Nucleus accumbens (tissue), 56 donors: ENCODE data around the gene KRTAP1-4.
"Not testable (repeated sequence)": the region's sequence is repeated elsewhere in the genome, so short reads cannot be mapped to it uniquely, and the experiment has no call there.

Experiments used
- DNase-seq, 56 donors: peaks; one replicate each; lab custom pipeline; 2025; lab: John Stamatoyannopoulos, UW

The KRTAP1-4 gene

DNA sequence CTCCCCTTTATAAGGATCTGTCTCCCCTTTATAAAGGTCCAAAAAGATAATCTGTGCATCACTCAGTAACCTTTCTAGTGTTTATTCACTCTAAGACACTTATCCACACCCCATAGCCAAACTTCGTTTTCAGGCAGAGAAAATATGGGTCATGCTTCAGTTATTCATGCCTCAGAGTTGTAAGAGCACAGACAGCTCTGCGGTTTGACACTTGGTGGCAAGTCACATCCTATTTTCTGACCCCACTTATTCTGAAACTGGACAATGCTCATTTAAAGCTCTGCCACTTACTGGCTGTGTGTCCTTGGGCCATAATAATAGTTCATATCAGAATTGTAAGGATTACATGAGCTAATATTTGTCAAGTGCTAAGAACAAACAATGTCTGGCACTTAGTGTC, 19.1 kb upstream of the KRTAP1-4 start:
- no peak for DNase-seq

DNA sequence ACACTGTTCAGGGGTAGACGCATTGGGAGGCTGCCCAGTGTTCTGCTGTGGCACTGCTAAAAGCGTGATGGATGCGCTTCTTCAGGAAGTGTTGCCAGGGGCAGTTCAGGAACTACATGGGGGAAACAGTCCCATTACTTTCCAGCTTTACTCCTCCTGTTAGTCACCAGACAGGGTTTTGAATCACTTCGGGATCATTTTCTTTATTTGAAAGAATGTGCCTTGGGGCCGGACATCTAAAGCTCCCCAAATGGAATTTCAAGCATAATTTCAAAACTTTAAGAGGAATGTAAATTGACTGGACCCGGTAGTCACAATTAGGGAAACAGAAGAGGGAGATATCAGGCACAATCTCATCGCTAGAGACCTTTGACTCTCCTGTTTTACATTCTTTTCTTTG, 18.4 kb upstream of the KRTAP1-4 start:
- no peak for DNase-seq

DNA sequence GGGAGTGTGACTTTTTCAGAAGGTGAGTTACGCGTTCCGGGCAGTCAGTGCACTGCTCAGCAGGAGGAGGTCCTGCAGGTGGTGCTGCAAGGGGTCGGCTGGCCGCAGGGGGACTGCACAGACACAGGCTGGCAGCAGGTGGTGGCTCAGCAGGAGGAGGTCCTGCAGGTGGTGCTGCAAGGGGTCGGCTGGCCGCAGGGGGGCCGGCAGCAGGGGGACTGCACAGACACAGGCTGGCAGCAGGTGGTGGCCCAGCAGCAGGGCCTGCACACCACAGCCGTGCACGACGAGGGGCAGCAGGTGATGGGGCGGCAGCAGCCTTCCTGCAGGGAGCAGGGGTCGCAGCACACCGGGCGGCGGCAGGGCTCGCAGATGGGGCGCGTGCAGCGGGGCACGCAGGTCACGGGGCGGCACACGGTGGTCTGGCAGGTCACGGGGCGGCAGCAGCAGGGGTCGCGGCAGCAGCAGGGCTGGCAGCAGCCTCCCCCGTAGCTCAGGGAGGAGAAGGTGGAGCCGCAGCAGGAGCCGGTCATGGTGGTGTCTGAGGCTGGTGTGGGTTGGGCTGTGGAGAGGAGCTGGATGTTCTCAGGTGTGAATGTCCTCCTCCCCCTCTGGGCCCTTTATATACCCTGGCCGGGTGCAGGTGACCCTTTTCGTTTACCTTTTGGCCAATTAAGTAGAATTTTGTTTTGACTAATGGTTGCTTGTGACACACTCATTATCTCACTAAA, 16.9 kb upstream of the KRTAP1-4 start, which contains the start of gene KRTAP2-1:
KRTAP2-1 (minus strand) TSS at position 582 of the 731 bp plus-strand sequence; CDS start at position 533, 49 bp downstream.
- not testable (repeated sequence) for DNase-seq

DNA sequence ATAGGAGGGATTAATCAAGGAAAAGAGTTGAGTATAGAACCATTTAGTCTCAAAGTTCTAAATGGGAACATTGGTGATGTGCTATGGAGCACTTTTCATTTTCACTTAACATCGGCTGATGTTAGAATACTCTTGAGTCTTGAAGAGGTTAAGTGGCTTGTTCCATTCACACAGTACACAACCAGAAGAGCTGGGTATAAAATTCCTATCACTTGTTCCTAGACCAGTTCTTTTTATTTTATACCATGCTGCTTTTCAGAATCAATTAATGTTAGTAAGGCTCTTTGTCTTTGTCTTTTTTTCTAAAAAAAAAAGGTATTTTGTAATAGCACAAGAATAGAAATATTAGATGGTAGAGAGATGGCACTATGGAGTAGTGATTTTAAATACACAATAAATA, 13.0 kb upstream of the KRTAP1-4 start:
- no peak for DNase-seq

DNA sequence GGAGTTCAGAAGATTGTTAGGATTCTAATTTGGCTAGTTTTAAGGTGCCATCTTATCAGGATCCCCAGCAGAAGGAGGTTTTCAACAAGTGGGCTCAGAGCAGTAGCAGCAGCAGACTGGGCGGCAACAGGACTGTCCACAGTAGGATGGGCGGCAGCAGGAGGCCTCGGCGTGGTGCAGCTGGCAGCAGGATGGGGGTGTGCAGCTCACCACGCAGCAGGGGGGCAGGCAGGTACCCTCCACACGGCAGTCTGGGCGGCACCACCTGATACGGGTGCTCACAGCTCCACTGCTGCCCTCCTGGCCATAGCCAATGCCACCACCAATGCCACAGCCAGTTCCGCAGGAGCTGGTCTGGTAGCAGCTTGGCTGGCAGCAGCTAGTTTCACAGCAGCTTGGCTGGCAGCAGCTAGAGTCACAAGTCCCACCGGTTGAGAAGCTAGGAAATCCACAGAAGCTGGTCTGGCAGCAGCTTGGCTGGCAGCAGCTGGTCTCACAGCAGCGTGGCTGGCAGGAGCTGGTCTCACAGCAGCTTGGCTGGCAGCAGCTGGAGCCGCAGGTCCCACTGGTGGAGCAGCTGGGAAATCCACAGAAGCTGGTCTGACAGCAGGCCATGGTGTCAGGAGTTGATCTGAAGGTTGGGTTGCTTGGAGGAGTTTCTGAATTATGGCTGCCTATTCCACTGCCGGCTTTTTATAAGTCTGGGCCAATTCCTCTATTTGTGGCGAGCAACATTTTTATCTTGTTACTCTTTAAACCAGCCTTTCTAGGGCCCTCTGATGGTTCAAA, 11.0 kb upstream of the KRTAP1-4 start, which contains the start of gene KRTAP1-1:
KRTAP1-1 (minus strand) TSS at position 668 of the 789 bp plus-strand sequence; CDS start at position 615, 53 bp downstream.
- DNase-seq = peak in 3 of 56 donors; percentile 2 to 11 (median 7)

DNA sequence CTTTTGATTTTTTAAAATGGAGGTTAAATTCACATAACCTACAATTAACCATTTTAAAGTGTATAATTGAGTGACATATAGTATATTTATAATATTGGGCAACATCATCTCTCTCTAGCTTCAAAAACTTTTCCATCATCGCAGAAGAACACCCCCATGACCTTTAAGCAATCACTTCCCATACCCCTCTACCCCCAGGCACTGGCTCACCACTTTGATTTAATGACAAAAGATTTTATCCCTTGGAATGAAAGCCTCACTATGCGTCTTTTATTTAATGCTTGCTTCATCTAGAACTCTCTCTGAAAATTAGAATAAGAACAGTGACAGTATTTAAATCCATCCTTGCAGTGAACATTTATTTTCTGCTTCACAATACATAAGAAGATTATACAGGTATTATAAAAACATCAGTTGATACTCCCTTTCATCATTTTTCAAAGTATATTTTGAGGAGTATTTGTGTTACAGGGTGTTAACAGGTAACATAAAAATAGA, 7.9 kb upstream of the KRTAP1-4 start:
- no peak for DNase-seq

DNA sequence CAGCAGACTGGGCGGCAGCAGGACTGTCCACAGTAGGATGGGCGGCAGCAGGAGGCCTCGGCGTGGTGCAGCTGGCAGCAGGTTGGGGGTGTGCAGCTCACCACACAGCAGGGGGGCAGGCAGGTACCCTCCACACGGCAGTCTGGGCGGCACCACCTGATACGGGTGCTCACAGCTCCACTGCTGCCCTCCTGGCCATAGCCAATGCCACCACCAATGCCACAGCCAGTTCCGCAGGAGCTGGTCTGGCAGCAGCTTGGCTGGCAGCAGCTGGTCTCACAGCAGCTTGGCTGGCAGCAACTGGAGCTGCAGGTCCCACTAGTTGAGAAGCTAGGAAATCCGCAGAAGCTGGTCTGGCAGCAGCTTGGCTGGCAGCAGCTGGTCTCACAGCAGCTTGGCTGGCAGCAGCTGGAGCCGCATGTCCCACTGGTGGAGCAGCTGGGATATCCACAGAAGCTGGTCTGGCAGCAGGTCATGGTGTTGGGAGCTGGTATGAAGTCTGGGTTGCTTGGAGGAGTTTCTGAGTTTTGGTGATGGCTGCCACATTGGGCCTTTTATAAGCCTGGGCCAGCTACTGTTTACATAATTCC, 4.4 kb upstream of the KRTAP1-4 start, which contains the start of gene KRTAP1-3:
KRTAP1-3 (minus strand) TSS at position 529 of the 590 bp plus-strand sequence; CDS start at position 476, 53 bp downstream.
- not testable (repeated sequence) for DNase-seq

DNA sequence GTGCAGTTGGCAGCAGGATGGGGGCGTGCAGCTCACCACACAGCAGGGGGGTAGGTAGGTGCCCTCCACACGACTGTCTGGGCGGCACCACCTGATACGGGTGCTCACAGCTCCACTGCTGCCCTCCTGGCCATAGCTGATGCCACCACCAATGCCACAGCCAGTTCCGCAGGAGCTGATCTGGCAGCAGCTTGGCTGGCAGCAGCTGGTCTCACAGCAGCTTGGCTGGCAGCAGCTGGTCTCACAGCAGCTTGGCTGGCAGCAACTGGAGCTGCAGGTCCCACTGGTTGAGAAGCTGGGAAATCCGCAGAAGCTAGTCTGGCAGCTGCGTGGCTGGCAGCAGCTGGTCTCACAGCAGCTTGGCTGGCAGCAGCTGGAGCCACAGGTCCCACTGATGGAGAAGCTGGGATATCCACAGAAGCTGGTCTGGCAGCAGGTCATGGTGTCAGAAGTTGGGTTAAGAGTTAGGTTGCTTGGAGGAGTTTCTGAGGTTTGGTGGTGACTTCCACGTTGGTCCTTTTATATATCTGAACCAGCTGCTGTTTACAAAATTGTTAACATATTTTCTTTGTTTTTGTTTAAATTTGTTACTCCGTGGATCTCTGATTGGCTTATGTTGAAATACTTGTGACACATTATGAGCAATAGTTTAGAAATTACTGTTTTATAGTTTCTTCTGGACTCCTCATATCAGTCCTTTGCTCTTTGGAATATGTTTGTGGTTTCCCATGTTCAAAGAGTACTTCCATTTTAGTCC, 3.1 kb downstream of the KRTAP1-4 start, which contains the start of gene KRTAP1-5:
KRTAP1-5 (minus strand) TSS at position 494 of the 757 bp plus-strand sequence; CDS start at position 441, 53 bp downstream.
- no peak for DNase-seq

DNA sequence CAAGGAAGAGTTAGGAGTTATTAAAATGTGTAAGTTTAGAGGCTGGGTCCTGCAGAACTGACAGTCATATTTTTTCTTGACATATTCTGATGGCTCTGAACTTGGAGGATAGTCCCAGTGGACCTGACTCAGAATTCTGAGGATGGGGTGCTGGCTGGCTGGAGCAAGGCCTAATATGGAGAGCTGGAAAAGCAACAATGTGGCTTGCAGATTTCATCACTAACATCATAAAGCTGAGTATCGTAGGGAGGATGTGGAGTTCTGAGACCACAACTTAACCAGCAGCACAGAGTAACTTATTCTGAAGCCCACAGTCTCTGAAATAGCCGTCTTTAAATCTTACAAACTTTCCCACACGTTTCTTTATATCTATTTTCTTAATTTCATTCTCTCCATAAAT, 5.3 kb downstream of the KRTAP1-4 start:
- DNase-seq = no peak

DNA sequence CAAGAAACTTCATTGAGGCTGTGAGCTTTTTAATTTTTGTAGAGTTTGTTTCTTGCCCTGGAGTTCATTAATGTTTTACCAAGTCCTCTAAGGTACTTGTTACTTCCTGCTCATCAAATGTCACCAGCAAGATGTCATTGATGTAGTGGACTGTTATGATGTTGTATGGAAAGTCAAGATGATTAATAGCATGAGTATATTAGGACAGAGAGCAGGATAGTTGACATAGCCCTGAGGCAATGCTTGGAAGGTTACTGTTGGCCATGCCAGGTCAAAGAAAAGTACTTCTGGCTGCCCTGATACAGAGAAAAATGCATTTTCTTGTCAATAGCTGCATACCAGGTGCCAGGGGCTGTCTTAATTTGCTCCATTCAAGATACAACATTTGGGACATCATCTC, 9.7 kb downstream of the KRTAP1-4 start:
- DNase-seq = no peak

DNA sequence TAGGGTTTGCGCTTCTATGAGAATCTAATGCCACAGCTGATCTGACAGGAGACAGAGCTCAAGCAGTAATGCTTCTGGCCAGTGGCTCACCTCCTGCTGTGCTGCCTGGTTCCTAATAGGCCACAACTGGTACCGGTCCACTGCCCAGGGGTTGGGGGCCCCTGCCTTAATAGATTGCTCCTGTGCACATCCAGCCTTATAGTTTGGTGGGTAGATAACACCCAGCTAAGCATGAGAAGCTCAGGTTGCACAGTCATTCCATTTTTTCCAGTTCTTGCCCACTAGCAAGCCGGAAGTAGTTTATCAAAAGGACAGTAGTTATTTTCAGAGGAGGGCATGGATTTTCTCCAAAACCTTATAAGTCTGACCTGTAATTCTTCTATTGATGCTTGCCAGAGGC, 10.6 kb downstream of the KRTAP1-4 start:
- no peak for DNase-seq

DNA sequence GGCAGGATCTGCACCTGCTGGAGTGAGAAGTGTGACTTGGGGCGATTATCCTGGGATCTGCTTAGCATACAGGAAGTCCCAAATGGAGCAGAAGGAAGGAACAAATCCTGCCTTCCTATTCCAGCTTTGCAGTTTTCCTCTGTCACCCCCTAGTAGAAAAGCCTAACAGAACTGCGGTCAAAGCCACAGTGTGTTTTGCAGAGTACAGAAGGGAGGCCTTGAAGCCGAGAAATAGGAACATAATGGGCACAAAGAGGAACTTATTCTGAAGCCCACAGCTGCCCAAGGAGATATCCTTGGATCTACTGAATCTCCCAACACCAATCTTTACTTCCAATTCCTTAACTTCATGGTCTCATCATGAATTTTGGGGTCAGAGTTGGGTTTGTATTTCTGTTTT, 11.5 kb downstream of the KRTAP1-4 start:
- DNase-seq = no peak

DNA sequence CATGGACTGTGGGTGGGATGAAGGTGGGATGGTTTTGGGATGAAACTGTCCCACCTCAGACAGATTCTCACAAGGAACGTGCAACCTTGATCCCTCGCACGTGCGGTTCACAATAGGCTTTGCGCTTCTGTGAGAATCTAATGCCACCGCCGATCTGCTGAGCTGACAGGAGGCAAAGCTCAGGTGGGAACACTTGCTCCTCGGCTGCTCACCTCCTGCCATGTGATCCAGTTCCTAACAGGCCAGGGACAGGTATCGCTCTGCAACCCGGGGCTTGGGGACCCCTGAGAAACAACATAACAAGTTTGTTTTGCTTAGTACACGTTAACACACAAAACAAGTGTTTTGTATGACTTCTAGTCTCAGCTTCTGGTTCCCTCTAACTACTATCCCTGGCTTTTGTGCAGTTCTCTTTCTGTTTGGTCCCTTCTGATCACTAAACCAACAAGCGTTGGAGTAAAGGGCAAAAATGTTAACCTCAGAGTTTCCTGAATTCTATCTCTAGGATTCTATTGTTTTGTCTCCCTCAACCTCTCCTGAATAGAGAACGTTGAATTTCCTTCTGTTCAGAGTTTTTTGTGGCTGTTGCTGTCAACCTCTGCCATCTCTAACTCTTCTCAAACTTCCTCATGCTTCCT, 13.3 kb downstream of the KRTAP1-4 start:
- no peak for DNase-seq

DNA sequence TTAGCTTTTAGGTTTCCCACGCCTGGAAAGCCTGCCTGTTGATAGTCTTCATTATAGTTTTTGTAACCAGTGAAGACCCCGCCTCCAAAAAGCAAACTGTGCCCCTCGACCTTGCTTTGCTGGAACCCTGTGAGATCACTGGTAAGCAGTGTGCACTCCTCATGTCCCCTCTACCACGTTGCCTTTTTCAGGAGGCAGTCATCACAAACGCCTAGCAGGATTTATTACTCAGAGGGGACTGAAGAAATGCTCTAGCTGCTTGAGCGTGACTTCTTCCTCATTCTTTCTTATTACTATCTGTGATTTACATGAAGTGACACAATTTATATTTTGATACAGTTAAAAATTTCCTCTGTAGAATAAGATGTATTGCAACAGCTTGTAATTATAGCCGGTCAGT, 14.5 kb downstream of the KRTAP1-4 start:
- DNase-seq = no peak

DNA sequence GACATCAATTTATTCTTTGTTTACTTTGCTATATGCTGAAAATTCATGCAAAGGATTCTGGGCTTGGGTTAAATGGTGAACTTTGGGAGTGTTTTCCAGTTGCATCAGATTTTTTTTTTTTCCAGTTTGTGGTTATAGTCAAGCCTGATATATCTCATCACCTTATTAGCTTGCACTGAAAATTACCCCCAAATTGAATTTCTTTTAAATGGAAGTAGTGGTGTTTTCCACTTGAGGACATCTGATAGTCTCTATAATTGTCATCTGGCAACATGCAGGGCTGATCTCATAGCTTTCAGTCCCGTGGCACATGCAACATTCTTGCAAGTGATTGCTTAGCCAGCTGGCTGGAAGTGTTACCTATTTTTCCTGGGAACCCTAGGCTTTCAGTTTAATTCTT, 16.4 kb downstream of the KRTAP1-4 start:
- DNase-seq = no peak

DNA sequence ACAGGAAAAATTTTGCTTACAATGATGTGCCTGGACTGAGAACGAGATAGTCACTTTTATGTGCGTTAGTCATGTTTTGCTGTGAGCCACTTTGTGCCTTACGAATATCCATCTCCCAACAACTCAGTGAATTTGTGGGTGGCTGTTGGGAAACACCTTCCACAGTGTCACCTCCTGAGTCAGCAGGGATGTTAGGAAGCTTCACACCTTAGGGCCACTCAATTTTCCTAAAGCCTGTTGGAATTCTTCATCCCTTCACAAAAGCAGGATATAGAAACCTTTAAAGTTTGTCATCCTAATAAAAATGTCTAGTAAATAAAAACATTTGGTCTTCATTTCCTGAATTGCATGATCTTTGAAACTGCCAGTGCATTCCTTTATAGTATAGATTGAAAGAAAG, 16.8 kb downstream of the KRTAP1-4 start:
- DNase-seq = no peak

DNA sequence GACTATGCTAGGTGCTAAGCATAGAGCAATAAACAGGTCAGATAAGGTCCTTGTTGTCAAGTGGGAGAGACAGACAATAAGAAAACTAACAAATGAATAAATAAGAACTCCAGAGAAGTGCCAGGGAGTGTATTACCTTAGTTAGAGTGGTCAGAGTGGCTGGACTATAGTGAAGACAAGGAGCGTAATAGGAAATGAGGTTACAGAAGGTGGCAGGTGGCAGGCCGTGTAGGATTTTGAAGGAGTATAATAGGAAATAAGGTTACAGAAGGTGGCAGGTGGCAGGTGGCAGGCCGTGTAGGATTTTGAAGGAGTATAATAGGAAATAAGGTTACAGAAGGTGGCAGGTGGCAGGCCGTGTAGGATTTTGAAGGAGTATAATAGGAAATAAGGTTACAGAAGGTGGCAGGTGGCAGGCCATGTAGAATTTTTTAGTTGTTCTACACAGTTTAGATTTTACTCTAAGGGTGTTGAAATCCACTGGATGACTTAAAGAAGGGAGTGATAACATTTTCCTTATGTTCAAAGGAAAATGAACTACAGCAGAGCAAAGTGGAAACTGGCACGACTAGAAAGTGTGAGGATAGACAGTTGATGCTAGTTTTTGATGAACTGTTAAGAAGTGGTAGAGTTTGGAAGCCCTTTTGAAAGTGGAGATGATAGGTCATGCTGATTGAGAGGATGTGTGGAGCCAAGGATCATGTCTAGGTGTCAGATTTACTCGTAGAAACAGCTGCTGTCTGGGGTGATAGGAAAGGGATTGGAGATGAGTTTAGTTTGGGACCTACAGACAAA, 17.5 kb downstream of the KRTAP1-4 start:
- DNase-seq = no peak

DNA sequence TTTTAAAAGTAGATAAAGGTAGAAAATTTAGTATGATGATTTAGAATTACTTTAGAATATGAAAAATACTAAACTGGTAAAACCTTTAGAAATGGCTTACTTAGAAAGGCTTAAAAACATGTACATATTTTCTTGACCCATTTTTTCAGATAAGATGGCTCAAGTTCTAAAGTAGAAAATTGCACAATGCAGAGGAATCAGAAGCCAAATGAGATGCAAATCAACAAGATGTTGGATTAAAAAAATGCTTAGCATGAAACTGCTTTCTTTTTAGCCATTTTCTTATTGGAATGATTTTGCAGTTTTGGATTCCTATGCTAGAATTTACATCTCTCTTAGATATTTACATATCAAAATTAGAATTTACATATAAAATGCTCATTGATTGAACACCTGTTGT, 19.6 kb downstream of the KRTAP1-4 start:
- DNase-seq = no peak

DNA sequence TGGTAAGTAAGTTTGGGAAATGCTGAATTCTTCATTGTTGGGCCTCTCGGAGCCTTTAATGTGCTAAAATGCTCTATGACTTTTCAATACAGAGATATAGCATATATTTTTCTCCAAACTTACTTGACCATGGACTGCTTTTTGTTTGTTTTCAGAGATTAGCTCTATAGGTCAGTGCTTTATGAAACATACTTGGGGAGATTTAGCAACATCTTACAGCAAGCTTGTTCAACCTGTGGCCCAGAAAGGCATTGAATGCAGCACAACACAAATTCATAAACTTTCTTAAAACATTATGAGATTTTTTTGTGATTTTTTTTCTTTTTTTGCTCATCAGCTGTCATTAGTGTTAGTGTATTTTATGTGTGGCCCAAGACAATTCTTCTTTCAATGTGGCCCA, 20.1 kb downstream of the KRTAP1-4 start:
- no peak for DNase-seq
